Endodermal cell (in vitro differentiated cells): ENCODE results near the gene OPN1SW. TPM values are rescaled to one million over a fixed set of nuclear protein-coding genes. Genes with fewer than 3 reads are reported as not detected.

Experiments used
- DNase-seq: peaks from one replicate; pipeline ENCODE4 v3.0.0-alpha.2; 2017
- H3K27ac ChIP-seq: 2 replicates; pipeline ENCODE4 v1.5.1; 2013; ENCODE audit warnings: mild to moderate bottlenecking, low read depth, low read length, moderate library complexity
- H3K27me3 ChIP-seq: 2 replicates; pipeline ENCODE4 v1.6.1; 2013; ENCODE audit warnings: mild to moderate bottlenecking, low read length, moderate library complexity; ENCODE audit not compliant: insufficient read depth, control insufficient read depth, poor library complexity, severe bottlenecking
- H3K36me3 ChIP-seq: 2 replicates; pipeline ENCODE4 v1.7.0; 2013; ENCODE audit warnings: mild to moderate bottlenecking, low read length, moderate library complexity; ENCODE audit not compliant: control insufficient read depth, insufficient read depth
- H3K4me1 ChIP-seq: one replicate; pipeline ENCODE4 v1.7.0; 2013; ENCODE audit warnings: low read length; ENCODE audit not compliant: control insufficient read depth, insufficient read depth
- H3K4me3 ChIP-seq: 2 replicates; pipeline ENCODE4 v1.5.1; 2013; ENCODE audit warnings: mild to moderate bottlenecking, low read length, moderate library complexity
- H3K9ac ChIP-seq: 2 replicates; pipeline ENCODE4 v1.6.1; 2013; ENCODE audit warnings: mild to moderate bottlenecking, low read length, moderate library complexity; ENCODE audit not compliant: poor library complexity, severe bottlenecking; ENCODE audit errors: extremely low read depth
- H3K9me3 ChIP-seq: 2 replicates; pipeline ENCODE4 v1.6.1; 2013; ENCODE audit warnings: mild to moderate bottlenecking, low read length, moderate library complexity; ENCODE audit not compliant: control insufficient read depth
- H3K27ac Mint-ChIP-seq: 2 replicates; pipeline ENCODE4 v1.8.0; 2020; ENCODE audit warnings: mixed read lengths
- H3K27me3 Mint-ChIP-seq: 2 replicates; pipeline ENCODE4 v1.8.0; 2021; ENCODE audit warnings: mild to moderate bottlenecking, mixed read lengths; ENCODE audit not compliant: insufficient read depth
- H3K36me3 Mint-ChIP-seq: 2 replicates; pipeline ENCODE4 v1.8.0; 2020; ENCODE audit warnings: low read depth, mixed read lengths
- H3K4me1 Mint-ChIP-seq: 2 replicates; pipeline ENCODE4 v1.8.0; 2020; ENCODE audit warnings: mixed read lengths
- H3K4me3 Mint-ChIP-seq: 2 replicates; pipeline ENCODE4 v1.8.0; 2020; ENCODE audit warnings: mild to moderate bottlenecking, moderate library complexity, mixed read lengths
- H3K9me3 Mint-ChIP-seq: 2 replicates; pipeline ENCODE4 v1.8.0; 2020; ENCODE audit warnings: mild to moderate bottlenecking, mixed read lengths
- WGBS, 2 experiments: methylation state at CpG; one replicate each; pipeline versions ENCODE4 v1.1.5 to v1.1.7; 2013; ENCODE audit warnings: missing lambda C conversion rate in 2 of 2, mixed read lengths in 1 of 2; ENCODE audit not compliant: insufficient coverage in 1 of 2, insufficient read length in 1 of 2; 5-methylcytosine and 5-hydroxymethylcytosine counted together
- total RNA-seq, 2 donors: library from RNA; stranded (reverse); fragmentation: NEBNext Ultra II Directional in 1 of 2; extraction: Animal tissue kit (Norgen Biotek cat#: 25700) in 1 of 2; gene quantifications; 2 replicates in 1 of 2; 3 replicates in 1 of 2; pipeline ENCODE4 v1.2.1, GENCODE V29; 2021
- TF ChIP-seq, protein P1 (sequence below): fragments of 200-600 bp; sonication (generic); conservative IDR thresholded peaks from 2 replicates; pipeline ENCODE4 v1.5.0; 2021; ENCODE audit warnings: antibody characterized with exemption, mild to moderate bottlenecking

The OPN1SW gene
- total RNA-seq, 2 donors from 2014 or later, result not detected

DNA sequence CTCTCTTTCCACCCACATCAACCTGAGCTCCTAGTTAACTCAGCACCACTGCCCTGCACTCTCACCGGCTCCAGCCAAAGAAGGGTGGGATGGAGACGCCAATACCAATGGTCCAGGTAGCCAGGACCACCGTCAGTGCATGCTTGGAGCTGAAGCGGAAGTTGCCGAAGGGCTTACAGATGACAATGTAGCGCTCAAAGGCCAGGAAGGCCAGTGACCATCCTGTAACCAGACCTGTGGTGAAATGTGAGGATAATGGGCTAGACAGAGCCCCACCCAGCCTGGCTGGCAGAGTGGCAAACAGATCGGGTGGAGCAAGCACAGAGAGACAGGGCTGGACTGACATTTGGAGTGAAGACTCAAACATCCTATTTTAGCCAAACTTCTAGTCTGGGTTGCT, 673 bp downstream of the OPN1SW start:
- TF ChIP-seq, protein P1, sequence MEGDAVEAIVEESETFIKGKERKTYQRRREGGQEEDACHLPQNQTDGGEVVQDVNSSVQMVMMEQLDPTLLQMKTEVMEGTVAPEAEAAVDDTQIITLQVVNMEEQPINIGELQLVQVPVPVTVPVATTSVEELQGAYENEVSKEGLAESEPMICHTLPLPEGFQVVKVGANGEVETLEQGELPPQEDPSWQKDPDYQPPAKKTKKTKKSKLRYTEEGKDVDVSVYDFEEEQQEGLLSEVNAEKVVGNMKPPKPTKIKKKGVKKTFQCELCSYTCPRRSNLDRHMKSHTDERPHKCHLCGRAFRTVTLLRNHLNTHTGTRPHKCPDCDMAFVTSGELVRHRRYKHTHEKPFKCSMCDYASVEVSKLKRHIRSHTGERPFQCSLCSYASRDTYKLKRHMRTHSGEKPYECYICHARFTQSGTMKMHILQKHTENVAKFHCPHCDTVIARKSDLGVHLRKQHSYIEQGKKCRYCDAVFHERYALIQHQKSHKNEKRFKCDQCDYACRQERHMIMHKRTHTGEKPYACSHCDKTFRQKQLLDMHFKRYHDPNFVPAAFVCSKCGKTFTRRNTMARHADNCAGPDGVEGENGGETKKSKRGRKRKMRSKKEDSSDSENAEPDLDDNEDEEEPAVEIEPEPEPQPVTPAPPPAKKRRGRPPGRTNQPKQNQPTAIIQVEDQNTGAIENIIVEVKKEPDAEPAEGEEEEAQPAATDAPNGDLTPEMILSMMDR, result no peak
- H3K27ac Mint-ChIP-seq, result no peak overlapping the region
- WGBS, 2 experiments, result 95 to 97% methylated on average over 5 to 7 of the region's 7 CpGs

DNA sequence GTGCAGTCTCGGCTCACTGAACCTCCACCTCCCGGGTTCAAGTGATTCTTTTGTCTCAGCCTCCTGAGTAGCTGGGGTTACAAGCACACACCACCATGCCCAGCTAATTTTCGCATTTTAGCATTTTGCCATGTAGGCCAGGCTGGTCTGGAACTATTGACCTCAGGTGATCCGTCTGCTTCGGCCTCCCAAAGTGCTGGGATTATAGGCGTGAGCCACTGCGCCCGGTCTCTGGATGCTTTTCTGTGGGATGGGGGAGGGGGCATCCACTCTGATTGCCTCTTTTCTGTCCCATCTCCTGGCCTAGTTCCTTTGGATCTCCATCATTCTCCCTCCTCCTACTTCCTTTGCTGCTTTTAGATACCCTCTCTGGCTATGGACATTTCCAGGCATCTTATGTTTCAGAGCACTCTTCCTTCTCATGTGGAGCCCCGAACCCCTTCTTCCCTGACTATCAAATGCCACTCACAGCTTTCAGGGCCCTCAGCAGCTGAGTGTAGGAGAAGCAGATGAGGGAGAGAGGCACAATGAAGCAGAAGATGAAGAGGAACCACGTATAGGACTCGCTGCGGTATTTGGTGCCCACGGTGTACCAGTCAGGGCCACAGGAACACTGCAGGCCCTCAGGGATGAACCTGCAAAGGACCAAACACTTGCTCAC, 1.4 kb downstream of the OPN1SW start:
- no peaks in the 10 kb centered on the region for H3K27me3 ChIP-seq
- H3K4me3 Mint-ChIP-seq, result no peak overlapping the region
- no peak for DNase-seq
- H3K4me1 ChIP-seq, result no peaks in the 10 kb centered on the region
- H3K4me3 ChIP-seq, result no peak overlapping the region
- TF ChIP-seq, protein P1, result no peak
- WGBS, 2 experiments, result 91 to 97% methylated on average over 9 to 13 of the region's 13 CpGs
- no peak overlapping the region for H3K27ac Mint-ChIP-seq
- H3K9me3 Mint-ChIP-seq, result peaks cover 25% of the 10 kb centered on the region
- no peak overlapping the region for H3K9ac ChIP-seq
- H3K27ac ChIP-seq, result no peak overlapping the region
- peaks cover 8% of the 10 kb centered on the region for H3K9me3 ChIP-seq
- H3K36me3 ChIP-seq, result peaks cover 48% of the 10 kb centered on the region
- H3K27me3 Mint-ChIP-seq, result peaks cover 1% of the 10 kb centered on the region
- H3K4me1 Mint-ChIP-seq, result peaks cover 9% of the 10 kb centered on the region
- peaks cover 44% of the 10 kb centered on the region for H3K36me3 Mint-ChIP-seq

More for the DNA sequence above, 673 bp downstream of the OPN1SW start:
- no peak for DNase-seq
- Histone ChIP-seq H3K4me1 (no peaks in the 10 kb centered on the region), H3K4me3 (no peak overlapping the region), H3K9me3 (peaks cover 8% of the 10 kb centered on the region), H3K9ac (no peak overlapping the region), H3K27ac (no peak overlapping the region), H3K36me3 (peaks cover 41% of the 10 kb centered on the region), H3K27me3 (no peaks in the 10 kb centered on the region)
- peaks cover 36% of the 10 kb centered on the region for H3K36me3 Mint-ChIP-seq
- peaks cover 1% of the 10 kb centered on the region for H3K27me3 Mint-ChIP-seq
- H3K9me3 Mint-ChIP-seq, result peaks cover 25% of the 10 kb centered on the region
- H3K4me1 Mint-ChIP-seq, result peaks cover 6% of the 10 kb centered on the region
- no peak overlapping the region for H3K4me3 Mint-ChIP-seq

DNA sequence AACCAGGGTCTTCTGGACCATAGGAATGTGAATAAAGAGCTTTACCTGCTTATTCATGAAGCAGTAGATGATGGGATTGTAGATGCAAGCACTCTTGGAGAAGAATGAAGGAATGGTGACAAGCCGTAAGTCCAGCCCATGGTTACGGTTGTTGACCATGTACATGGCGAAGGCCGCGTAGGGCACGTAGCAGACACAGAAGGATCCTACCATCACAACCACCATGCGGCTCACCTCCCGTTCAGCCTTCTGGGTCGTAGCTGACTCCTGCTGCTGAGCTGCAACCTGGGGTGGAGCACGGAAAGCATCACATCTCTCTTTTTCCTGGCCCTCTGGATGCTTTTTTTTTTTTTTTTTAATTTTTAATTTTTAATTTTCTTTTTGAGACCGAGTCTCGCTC, 2.0 kb downstream of the OPN1SW start:
- H3K4me1 ChIP-seq, result no peaks in the 10 kb centered on the region
- WGBS, 2 experiments, result 97 to 98% methylated on average over 10 to 12 of the region's 12 CpGs
- Mint-ChIP-seq H3K4me3 (no peak overlapping the region), H3K4me1 (peaks cover 9% of the 10 kb centered on the region), H3K27ac (no peak overlapping the region), H3K27me3 (peaks cover 1% of the 10 kb centered on the region), H3K9me3 (peaks cover 22% of the 10 kb centered on the region), H3K36me3 (peaks cover 49% of the 10 kb centered on the region)
- TF ChIP-seq, protein P1, result no peak
- no peaks in the 10 kb centered on the region for H3K27me3 ChIP-seq
- peaks cover 53% of the 10 kb centered on the region for H3K36me3 ChIP-seq
- H3K9me3 ChIP-seq, result peaks cover 8% of the 10 kb centered on the region
- no peak overlapping the region for H3K9ac ChIP-seq
- no peak for DNase-seq
- no peak overlapping the region for H3K4me3 ChIP-seq
- no peak overlapping the region for H3K27ac ChIP-seq
